Neuronal stem cell (in vitro differentiated cells): ENCODE results near the gene ENAM.

Source experiments
- DNase-seq: peaks from one replicate; pipeline ENCODE4 v3.0.0-alpha.2; 2013; ENCODE audit warnings: low spot score
- H2AFZ ChIP-seq: one replicate; pipeline ENCODE4 v1.6.1; 2013; ENCODE audit warnings: mild to moderate bottlenecking, low read length, inconsistent platforms
- H2AK5ac ChIP-seq: 2 replicates; pipeline ENCODE4 v1.6.1; 2013; ENCODE audit warnings: low read depth, mild to moderate bottlenecking, inconsistent platforms, low read length, moderate library complexity, mixed read lengths
- H2BK120ac ChIP-seq: 2 replicates; pipeline ENCODE4 v1.6.1; 2013; ENCODE audit warnings: low read depth, mild to moderate bottlenecking, inconsistent platforms, low read length, moderate library complexity, mixed read lengths
- H2BK12ac ChIP-seq: one replicate; pipeline ENCODE4 v1.6.1; 2013; ENCODE audit warnings: low read length, inconsistent platforms
- H2BK15ac ChIP-seq: 2 replicates; pipeline ENCODE4 v1.6.1; 2013; ENCODE audit warnings: mild to moderate bottlenecking, low read length, inconsistent platforms, mixed read lengths
- H2BK5ac ChIP-seq: one replicate; pipeline ENCODE4 v1.6.1; 2013; ENCODE audit warnings: inconsistent platforms, mild to moderate bottlenecking, low read length, moderate library complexity
- H3K14ac ChIP-seq: one replicate; pipeline ENCODE4 v1.6.1; 2013; ENCODE audit warnings: low read length, inconsistent platforms
- H3K18ac ChIP-seq: 2 replicates; pipeline ENCODE4 v1.6.1; 2013; ENCODE audit warnings: low read length, inconsistent platforms
- H3K23ac ChIP-seq: 2 replicates; pipeline ENCODE4 v1.6.1; 2013; ENCODE audit warnings: low read depth, mild to moderate bottlenecking, mixed read lengths, low read length, inconsistent platforms; ENCODE audit not compliant: poor library complexity
- H3K27ac ChIP-seq: replicated peaks from 3 replicates; pipeline ENCODE4 v1.5.1; 2013; ENCODE audit warnings: low read length, inconsistent platforms
- H3K27me3 ChIP-seq, 3 experiments: 2 replicates each; pipeline ENCODE4 v1.6.1; 2013; ENCODE audit warnings: low read length in 3 of 3, mild to moderate bottlenecking in 2 of 3, inconsistent platforms in 1 of 3, low read depth in 1 of 3, mixed read lengths in 1 of 3, moderate library complexity in 1 of 3; ENCODE audit not compliant: control insufficient read depth in 3 of 3, insufficient read depth in 3 of 3
- H3K36me3 ChIP-seq, 2 donors: replicated peaks in 1 of 2; 2 replicates each; pipeline ENCODE4 v1.6.1; 2013; ENCODE audit warnings: low read length in 2 of 2; ENCODE audit not compliant: control insufficient read depth in 2 of 2, insufficient read depth in 2 of 2
- H3K4ac ChIP-seq: 2 replicates; pipeline ENCODE4 v1.6.1; 2013; ENCODE audit warnings: inconsistent platforms, mild to moderate bottlenecking, low read length, moderate library complexity
- H3K4me1 ChIP-seq, 2 donors: 1 replicate in 1 of 2; 2 replicates in 1 of 2; pipeline ENCODE4 v1.6.1; 2013; ENCODE audit warnings: low read length in 2 of 2, low read depth in 1 of 2; ENCODE audit not compliant: control insufficient read depth in 2 of 2, insufficient read depth in 1 of 2
- H3K4me2 ChIP-seq: one replicate; pipeline ENCODE4 v1.6.1; 2013; ENCODE audit warnings: mild to moderate bottlenecking, low read length, inconsistent platforms; ENCODE audit not compliant: insufficient read depth, poor library complexity, severe bottlenecking
- H3K4me3 ChIP-seq, 2 donors: 2 replicates each; pipeline ENCODE4 v1.5.1; 2013; ENCODE audit warnings: low read length in 2 of 2, mild to moderate bottlenecking in 2 of 2, inconsistent platforms in 1 of 2, moderate library complexity in 1 of 2
- H3K79me1 ChIP-seq: one replicate; pipeline ENCODE4 v1.6.1; 2013; ENCODE audit warnings: low read depth, mild to moderate bottlenecking, inconsistent platforms, low read length, moderate library complexity
- H3K9ac ChIP-seq: one replicate; pipeline ENCODE4 v1.6.1; 2013; ENCODE audit warnings: mild to moderate bottlenecking, low read depth, low read length, inconsistent platforms; ENCODE audit not compliant: poor library complexity
- H3K9me3 ChIP-seq, 2 donors: replicated peaks in 1 of 2; 2 replicates each; pipeline versions ENCODE3 to v1.6.1; 2013; ENCODE audit warnings: low read length in 2 of 2, mild to moderate bottlenecking in 2 of 2, inconsistent platforms in 1 of 2, low read depth in 1 of 2, mixed read lengths in 1 of 2, moderate library complexity in 1 of 2; ENCODE audit not compliant: control insufficient read depth in 2 of 2, insufficient read depth in 1 of 2
- H4K8ac ChIP-seq: one replicate; pipeline ENCODE4 v1.6.1; 2013; ENCODE audit warnings: low read depth, mild to moderate bottlenecking, inconsistent platforms, low read length, moderate library complexity
- H4K91ac ChIP-seq: one replicate; pipeline ENCODE4 v1.6.1; 2013; ENCODE audit warnings: low read length, low read depth, mild to moderate bottlenecking, inconsistent platforms; ENCODE audit not compliant: poor library complexity
- WGBS, 2 donors: extraction: QIAGEN DNeasy Blood & Tissue Kit; methylation state at CpG; one replicate each; pipeline ENCODE4 v1.1.7; 2013; ENCODE audit warnings: missing lambda C conversion rate in 2 of 2, mixed read lengths in 1 of 2; ENCODE audit not compliant: insufficient read length in 2 of 2, insufficient replicate concordance in 1 of 2; ENCODE audit errors: extremely low coverage in 2 of 2; 5-methylcytosine and 5-hydroxymethylcytosine counted together

ENAM gene

GRCh38 chr4:70614184-70614555, 14.4 kb upstream of the ENAM start:
- no peak overlapping the region for H2BK5ac ChIP-seq
- H3K4me1 ChIP-seq = no peaks in the 10 kb centered on the region
- no peak overlapping the region for H3K4me2 ChIP-seq
- H3K18ac ChIP-seq = no peak overlapping the region
- H3K27ac ChIP-seq = no peak overlapping the region
- no peak overlapping the region for H3K4me3 ChIP-seq
- H3K4ac ChIP-seq = no peak overlapping the region
- no peak overlapping the region for H3K14ac ChIP-seq
- no peak for DNase-seq
- no peak overlapping the region for H2BK12ac ChIP-seq
- no peaks in the 10 kb centered on the region for H3K79me1 ChIP-seq
- H3K23ac ChIP-seq = no peak overlapping the region
- no peaks in the 10 kb centered on the region for H3K36me3 ChIP-seq
- no peak overlapping the region for H2BK120ac ChIP-seq
- H2AFZ ChIP-seq = no peak overlapping the region
- H3K9me3 ChIP-seq = no peaks in the 10 kb centered on the region
- H3K9ac ChIP-seq = no peak overlapping the region
- H4K8ac ChIP-seq = no peak overlapping the region
- H2AK5ac ChIP-seq = no peak overlapping the region
- H4K91ac ChIP-seq = no peak overlapping the region
- H3K27me3 ChIP-seq = no peaks in the 10 kb centered on the region
- no peak overlapping the region for H2BK15ac ChIP-seq
- WGBS, 2 donors = no CpG with 5 or more reads among the region's 3 CpGs

GRCh38 chr4:70619288-70619687, 9.3 kb upstream of the ENAM start:
- no peak for DNase-seq
- Histone ChIP-seq H2BK120ac (no peak overlapping the region), H3K4ac (no peak overlapping the region), H3K27me3 (no peaks in the 10 kb centered on the region), H2BK15ac (no peak overlapping the region), H3K9ac (no peak overlapping the region), H3K4me3 (no peak overlapping the region), H2BK5ac (no peak overlapping the region), H3K18ac (no peak overlapping the region), H2AFZ (no peak overlapping the region), H4K91ac (no peak overlapping the region), H3K9me3 (no peaks in the 10 kb centered on the region), H3K27ac (no peak overlapping the region), H3K36me3 (no peaks in the 10 kb centered on the region), H3K4me2 (no peak overlapping the region), H2AK5ac (no peak overlapping the region), H3K14ac (no peak overlapping the region), H2BK12ac (no peak overlapping the region), H3K4me1 (no peaks in the 10 kb centered on the region), H3K23ac (no peak overlapping the region), H4K8ac (no peak overlapping the region), H3K79me1 (no peaks in the 10 kb centered on the region)
- no CpG with 5 or more reads among the region's 4 CpGs for WGBS, 2 donors

GRCh38 chr4:70619778-70620177, 8.8 kb upstream of the ENAM start:
- no peak overlapping the region for H3K18ac ChIP-seq
- no peak overlapping the region for H3K27ac ChIP-seq
- H2BK5ac ChIP-seq = no peak overlapping the region
- no peak overlapping the region for H4K8ac ChIP-seq
- no peak for DNase-seq
- H3K4me3 ChIP-seq = no peak overlapping the region
- H3K14ac ChIP-seq = no peak overlapping the region
- H3K79me1 ChIP-seq = no peaks in the 10 kb centered on the region
- no peak overlapping the region for H3K23ac ChIP-seq
- H3K9ac ChIP-seq = no peak overlapping the region
- H3K9me3 ChIP-seq = no peaks in the 10 kb centered on the region
- no peaks in the 10 kb centered on the region for H3K27me3 ChIP-seq
- no peaks in the 10 kb centered on the region for H3K36me3 ChIP-seq
- no peak overlapping the region for H4K91ac ChIP-seq
- H3K4ac ChIP-seq = no peak overlapping the region
- H2BK120ac ChIP-seq = no peak overlapping the region
- H3K4me1 ChIP-seq = no peaks in the 10 kb centered on the region
- H2BK15ac ChIP-seq = no peak overlapping the region
- WGBS, 2 donors = no CpG with 5 or more reads among the region's 2 CpGs
- H2AK5ac ChIP-seq = no peak overlapping the region
- H2BK12ac ChIP-seq = no peak overlapping the region
- no peak overlapping the region for H2AFZ ChIP-seq
- H3K4me2 ChIP-seq = no peak overlapping the region

GRCh38 chr4:70623323-70623722, 5.2 kb upstream of the ENAM start:
- Histone ChIP-seq H3K4me1 (no peaks in the 10 kb centered on the region), H3K4ac (no peak overlapping the region), H2BK12ac (no peak overlapping the region), H4K91ac (no peak overlapping the region), H2AFZ (no peak overlapping the region), H3K18ac (no peak overlapping the region), H3K79me1 (no peaks in the 10 kb centered on the region), H4K8ac (no peak overlapping the region), H2BK5ac (no peak overlapping the region), H2BK120ac (no peak overlapping the region), H3K4me2 (no peak overlapping the region), H3K14ac (no peak overlapping the region), H3K9ac (no peak overlapping the region), H2BK15ac (no peak overlapping the region), H3K27me3 (no peaks in the 10 kb centered on the region), H3K36me3 (no peaks in the 10 kb centered on the region), H3K9me3 (no peaks in the 10 kb centered on the region), H3K23ac (no peak overlapping the region), H3K27ac (no peak overlapping the region), H2AK5ac (no peak overlapping the region), H3K4me3 (no peak overlapping the region)
- WGBS, 2 donors = no CpG with 5 or more reads among the region's 3 CpGs
- no peak for DNase-seq
